Measurements from ENCODE around the gene FOXN1. TPM values are rescaled to one million over a fixed set of nuclear protein-coding genes. Genes with fewer than 3 reads are reported as not detected.
"Not testable (repeated sequence)": the region's sequence is repeated elsewhere in the genome, so short reads cannot be mapped to it uniquely, and the experiment has no call there.

The FOXN1 gene
- total RNA-seq, 2 experiments from 2014 or later: not detected

DNA sequence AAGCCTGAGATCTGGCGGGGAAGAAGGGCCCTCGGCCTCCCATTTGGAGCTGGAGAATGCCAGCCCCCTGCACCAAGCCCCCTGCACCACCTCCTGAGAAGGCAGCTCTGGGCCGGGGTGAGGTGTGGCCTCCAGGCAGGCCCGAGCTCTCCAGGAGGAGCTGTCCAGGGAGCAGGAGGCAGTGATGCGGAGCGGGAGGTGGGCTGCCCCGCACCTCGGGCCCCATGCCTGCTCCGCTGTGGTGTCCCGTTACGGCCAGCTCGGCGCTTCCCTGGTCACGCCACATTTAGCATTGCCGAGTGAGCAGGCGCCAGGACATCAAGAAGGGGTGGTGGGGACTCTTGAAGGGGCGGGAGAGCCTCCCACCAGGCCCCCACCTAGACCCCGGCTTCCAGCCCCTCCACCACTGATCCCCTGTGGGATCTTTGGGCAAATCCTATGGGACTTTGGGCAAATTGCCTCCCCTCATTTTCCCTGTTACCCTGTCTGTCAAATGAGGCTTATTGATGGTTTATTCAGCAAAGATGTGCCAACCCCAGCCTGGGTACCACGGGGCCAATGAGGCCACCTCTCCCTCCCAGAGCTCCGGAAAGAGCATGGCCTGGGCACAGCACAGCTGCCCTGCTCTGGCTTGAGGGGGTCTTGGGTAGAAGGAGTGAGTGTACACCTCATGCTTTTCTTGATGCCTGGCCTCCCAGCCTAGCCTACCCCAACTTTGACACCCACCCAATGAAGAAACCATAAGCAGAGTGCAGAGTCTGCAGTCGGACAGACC lies 15.3 kb downstream of the FOXN1 start:
- CTCF ChIA-PET: no interaction called here
- POLR2A ChIA-PET: no interaction called here

DNA sequence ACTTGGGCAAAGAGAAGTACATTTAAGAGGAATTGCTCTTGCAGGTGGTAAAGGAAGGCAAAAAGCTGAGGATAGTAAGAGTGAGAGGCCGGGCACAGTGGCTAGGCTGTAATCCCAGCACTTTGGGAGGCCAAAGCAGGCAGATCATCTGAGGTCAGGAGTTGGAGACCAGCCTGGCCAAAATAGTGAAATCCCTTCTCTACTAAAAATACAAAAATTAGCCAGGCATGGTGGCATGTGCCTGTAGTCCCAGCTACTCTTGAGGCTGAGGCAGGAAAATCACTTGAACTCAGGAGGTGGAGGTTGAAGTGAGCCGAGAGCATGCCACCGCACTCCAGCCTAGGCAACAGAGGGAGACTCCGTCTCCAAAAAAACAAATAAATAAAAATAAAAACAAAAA lies 16.1 kb downstream of the FOXN1 start:
- CTCF ChIA-PET, POLR2A ChIA-PET: not testable (repeated sequence)

DNA sequence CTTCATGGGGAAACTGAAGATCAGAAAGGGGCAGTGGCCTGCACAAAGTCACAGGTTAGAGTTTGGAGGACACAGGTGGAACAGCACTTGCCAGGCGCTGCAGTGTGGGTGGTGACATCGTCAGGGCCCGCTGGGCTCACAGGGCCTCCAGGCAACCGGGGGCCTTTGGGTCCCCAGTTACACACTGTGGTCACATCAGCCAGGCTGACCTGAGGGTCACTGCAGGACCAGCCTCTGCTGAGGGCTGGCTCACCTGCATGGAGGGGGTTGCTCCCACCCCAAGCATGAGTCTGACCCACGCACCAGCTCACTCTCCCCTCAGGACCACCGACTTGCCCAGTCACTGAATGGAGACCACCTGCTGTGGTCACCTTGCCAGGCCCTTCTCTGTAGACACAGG lies 17.0 kb downstream of the FOXN1 start:
- POLR2A ChIA-PET: no interaction called here

DNA sequence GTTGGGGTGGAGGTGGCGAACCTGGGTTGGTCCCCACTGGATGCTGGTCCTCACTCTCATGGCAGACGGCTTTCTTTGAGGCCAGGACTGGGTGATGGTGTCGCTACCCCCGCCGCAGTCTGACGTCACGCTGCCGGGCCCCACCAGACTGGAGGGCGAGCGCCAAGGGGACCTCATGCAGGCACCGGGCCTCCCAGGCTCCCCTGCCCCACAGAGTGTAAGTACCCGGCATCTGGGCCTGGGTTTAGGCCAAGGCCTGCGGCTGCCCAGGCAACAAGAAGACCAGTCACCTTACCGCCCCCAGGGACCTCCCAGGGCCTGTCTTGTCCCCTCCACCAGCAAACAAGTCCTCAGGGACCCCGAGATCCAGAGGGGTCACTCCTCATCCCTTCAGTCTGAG lies 17.7 kb downstream of the FOXN1 start:
- ChIA-PET CTCF (no interaction called here), POLR2A (no interaction called here)

More for the DNA sequence above, 17.0 kb downstream of the FOXN1 start:
- CTCF ChIA-PET: no interaction called here

DNA sequence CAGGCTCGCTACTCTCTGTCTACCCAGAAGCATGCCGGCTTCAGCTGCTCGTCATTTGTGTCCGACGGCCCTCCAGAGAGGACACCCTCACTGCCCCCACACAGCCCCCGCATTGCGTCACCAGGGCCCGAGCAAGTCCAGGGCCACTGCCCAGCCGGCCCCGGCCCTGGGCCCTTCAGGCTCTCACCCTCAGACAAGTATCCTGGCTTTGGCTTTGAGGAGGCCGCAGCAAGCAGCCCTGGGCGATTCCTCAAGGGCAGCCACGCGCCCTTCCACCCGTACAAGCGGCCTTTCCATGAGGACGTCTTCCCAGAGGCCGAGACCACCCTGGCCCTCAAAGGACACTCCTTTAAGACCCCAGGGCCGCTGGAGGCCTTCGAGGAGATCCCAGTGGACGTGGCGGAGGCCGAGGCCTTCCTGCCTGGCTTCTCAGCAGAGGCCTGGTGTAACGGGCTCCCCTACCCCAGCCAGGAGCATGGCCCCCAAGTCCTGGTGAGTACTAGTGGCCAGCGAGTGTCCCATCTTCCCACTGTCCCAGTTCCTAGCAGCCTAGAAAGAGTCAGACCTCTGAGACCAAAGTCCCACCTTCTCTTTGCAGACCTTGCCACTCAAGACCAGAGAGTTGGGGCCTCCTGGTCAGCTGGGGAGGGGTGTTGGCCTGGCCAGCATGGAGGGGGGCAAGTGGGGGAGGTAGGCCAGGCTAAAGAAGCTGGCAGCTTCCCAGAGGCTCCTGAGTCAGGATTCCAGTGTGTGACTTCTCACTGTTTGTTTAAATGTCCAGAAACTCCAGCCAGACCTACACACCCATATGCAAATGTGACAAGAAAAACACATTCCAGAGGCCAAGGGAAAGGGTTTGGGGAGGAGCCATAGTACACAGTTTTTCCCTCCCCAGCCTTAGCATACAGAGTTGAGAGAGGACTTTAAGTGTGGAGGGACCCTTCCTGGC lies 18.6 kb downstream of the FOXN1 start:
- CTCF ChIA-PET: no interaction called here
- POLR2A ChIA-PET: no interaction called here

DNA sequence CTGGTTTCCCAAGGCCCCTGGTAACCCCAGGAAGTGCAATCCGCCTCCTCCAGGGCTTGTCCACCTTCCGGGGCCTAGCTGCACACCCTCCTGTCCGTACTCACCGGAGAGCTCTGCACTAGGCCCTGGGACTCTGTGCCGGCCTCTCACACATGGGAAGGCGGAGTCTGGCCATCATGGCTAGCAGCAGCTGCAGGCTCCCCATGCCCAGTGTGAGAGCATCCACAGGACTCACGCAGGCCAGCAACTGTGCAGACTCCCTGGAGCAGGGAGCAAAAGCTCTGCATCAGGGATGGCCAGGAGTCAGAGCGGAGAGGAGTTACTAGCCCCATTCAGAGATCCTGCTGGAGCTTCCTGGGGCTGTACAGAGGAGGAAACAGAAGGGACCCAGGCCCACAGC lies 20.2 kb downstream of the FOXN1 start:
- POLR2A ChIA-PET: no interaction called here

DNA sequence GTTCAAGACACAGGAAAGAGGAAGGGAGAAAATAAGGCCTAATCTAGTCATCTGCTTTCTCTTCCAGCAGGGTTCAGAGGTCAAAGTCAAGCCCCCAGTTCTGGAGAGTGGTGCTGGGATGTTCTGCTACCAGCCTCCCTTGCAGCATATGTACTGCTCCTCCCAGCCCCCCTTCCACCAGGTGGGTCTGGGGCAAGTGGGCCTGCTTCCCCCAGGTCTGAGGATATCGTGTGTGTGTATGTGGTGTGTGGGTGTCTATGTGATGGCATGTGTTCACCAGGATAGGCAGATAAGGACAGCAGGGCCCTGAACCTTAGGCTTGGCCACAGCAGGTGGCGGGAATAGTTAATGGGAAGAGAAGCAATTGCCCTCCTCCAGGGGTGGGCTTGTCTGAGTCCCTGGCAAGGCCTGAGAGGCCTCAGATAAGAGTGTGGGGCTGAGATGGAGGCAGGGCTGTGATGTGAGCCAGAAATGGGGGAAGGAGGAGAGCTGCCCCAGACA lies 21.1 kb downstream of the FOXN1 start:
- POLR2A ChIA-PET: no interaction called here
- CTCF ChIA-PET: interaction anchor here (0.7 kb wide), 1 partner anchor 18 kb away, joined by 3 read pairs; no protein-coding TSS in a partner anchor

More for the DNA sequence above, 20.2 kb downstream of the FOXN1 start:
- CTCF ChIA-PET: no interaction called here

DNA sequence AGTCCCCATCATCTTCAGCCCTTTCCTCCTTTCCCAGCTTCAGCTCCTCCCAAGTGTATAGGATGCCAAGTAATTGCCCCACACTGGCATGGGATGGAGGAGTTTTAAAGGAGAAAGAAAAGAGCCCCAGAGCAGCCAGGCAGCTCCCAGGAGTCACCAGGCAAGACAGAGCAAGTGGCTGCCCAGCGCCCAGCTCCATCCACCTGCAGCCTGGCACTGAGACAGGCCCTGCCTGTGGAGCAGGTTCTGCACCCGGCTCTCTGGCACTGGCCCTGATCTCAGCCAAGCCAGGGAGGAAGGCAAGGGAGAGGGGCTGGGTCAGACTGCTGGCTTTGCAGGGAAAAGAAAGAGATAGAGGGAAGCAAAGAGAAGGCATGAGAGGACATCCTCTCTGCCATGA lies 21.7 kb downstream of the FOXN1 start:
- CTCF ChIA-PET: no interaction called here
- POLR2A ChIA-PET: no interaction called here

DNA sequence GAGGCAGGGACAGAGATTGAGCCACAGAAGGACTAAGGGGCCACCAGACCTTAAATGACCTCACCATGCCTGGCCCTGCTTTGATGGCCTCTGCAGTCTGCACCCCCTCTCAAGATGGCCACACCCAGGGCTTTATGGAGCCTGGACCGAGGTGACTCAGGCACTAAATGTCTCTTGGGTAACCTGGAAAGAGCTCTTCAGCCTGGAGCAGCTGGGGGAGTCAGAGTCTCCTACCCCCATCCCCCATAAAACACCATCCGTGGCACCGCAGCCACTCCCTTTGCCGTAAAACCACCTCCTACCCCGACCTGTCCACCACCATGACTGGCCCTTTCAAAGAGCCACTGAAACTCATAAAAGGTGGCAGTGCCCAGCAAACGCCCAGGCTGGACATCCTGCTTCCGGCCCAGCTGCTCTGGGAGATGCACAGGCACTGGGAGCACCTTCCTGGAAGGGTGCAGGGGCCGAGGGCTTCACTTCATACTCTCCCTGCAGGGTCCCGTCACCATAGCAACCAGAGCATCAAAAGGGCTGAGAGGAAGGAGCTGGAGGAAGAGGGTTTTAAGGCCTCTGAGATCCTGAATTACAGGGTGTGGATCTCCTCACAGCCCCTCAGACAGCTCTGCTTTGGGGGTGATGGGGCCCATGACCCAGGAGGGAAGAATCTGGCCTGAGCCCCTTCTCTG lies 22.3 kb downstream of the FOXN1 start:
- POLR2A ChIA-PET: no interaction called here

DNA sequence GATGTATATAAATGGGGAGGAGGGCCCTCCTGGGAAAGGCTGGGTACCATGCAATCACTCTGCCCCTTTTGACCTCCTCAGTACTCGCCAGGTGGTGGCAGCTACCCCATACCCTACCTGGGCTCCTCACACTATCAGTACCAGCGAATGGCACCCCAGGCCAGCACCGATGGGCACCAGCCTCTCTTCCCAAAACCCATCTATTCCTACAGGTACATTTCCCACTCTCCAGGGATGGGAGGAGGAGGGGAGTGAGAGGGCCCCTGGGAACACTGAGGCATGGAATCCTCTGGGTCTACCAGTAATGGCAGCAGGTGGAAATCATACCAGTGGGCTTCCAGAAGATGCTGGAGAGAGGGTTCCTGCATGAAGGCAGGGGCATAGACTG lies 22.9 kb downstream of the FOXN1 start:
- CTCF ChIA-PET: no interaction called here

More for the DNA sequence above, 22.3 kb downstream of the FOXN1 start:
- CTCF ChIA-PET: no interaction called here

DNA sequence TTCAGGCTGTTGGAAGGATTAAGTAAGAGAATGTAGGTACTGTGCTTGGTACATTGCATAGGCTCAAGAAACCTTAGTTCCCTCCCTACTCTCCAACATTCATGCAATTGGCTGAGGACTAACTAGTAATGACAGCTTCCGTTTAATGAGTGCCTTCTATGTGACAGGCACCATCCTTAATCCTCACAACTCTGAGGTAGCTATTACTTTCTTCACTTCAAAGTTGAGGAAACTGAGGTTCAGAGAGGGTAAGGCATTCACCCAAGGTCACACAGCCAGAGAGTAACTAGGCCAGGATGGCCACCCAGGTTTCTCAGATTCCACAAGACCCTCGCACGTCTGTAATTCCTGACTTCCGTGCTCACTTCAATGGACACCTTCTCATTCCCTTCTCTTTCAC lies 24.1 kb downstream of the FOXN1 start:
- ChIA-PET POLR2A (no interaction called here), CTCF (interaction anchor here (0.7 kb wide), 1 partner anchor 10 kb away, joined by 3 read pairs; no protein-coding TSS in a partner anchor)

More for the DNA sequence above, 22.9 kb downstream of the FOXN1 start:
- POLR2A ChIA-PET: no interaction called here

DNA sequence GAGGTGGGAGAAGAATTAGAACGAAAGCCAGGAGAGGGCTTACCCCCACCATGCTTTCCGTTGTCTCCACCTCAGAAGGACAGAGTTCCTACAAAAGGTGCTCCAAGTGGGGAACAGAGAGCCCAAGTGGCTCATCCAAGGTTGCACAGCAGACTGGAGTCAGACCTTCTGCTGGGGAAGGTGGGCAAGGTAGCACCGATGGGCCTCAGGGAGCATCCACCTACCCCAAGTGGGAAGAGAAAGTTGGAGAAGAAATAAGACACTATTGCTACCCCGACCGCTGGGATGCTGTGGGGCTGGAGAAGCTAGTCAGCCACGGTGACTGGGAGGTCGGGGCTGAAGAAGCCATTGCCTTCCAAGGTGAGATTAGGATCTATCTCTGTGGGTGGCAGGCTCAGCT lies 24.8 kb downstream of the FOXN1 start:
- ChIA-PET CTCF (interaction anchor here (1.1 kb wide), 1 partner anchor 19 kb away, joined by 3 read pairs; no protein-coding TSS in a partner anchor), POLR2A (no interaction called here)

DNA sequence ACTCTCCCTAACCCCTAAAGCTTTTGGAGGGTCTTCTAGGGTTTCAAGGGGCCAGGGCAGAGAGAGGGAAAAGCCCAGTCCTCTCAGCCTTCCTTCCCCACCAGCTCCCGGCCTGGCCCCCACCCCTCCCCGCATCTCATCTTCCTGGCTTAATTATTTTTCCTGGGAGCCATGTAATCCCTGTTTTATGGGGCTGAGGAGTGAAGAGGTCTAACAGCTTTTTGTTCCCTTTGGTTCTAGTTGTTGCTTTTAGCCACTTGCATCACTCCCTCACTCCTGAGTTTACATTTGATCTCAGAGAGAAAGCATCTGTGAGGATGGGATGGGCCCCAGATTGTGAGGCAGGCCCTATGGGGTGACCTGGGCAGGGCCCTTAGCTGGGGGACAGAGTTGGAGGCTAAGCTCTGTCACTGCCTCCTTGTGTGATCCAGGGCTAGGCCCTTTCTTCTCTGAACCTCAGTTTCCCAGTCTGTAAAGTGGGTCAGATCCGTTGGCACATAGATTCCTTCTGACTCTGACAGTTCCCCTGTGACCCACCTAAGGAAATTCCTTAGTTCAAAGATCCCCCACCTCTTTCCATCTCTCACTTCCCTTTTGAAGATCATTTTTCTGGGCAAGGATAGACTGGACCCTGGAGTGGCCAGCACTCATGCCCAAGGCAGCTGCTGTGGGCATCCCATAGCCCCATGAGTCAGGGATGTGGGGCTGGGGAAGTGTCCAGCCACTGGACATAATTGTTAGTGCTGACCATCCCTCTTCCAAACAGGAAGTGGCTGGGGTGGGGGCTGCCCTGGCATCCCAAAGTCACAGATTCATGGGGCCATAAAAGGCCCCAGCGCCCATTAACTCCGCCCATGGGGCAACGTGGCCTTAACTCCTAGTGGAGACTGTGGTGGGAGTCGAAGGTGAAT lies 26.2 kb downstream of the FOXN1 start:
- CTCF ChIA-PET: interaction anchor here (1.1 kb wide), 1 partner anchor 17 kb away, joined by 3 read pairs; no protein-coding TSS in a partner anchor
- POLR2A ChIA-PET: no interaction called here

DNA sequence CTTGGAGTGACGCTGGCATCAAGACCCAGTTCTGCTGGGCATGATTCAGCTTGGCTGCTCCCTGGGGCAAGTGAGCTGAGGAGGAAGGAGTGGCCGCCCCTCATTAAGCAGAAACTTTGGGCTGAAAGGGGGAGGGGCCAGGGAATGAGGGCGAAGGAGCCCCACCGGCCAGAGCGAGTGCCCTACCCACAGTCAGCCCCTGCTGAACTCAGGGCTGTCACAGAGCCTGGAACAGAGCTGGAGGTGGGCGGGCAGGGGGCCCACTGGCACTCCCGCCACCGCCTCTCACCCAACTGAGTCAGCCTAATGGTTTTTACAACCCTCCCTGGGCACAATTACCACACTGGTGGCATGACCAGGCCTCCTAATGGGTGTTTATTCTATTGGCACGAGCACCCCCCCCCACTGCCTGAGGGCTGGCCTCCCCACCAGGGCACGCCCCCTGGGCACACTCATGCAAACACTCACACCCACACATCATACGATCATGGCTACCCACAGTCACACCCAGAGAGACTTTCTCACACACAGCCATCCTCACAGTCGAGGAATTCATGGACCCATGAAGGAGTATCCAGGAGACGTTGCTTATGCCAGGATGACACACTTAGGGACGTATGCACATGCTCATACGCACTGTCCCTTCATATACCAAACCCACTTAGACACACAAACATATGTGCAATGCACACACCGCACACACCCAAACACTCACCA lies 27.1 kb downstream of the FOXN1 start:
- CTCF ChIA-PET: no interaction called here
- POLR2A ChIA-PET: interaction anchor here (0.5 kb wide), 1 partner anchor 125 kb away, joined by 10 read pairs; no protein-coding TSS in a partner anchor

DNA sequence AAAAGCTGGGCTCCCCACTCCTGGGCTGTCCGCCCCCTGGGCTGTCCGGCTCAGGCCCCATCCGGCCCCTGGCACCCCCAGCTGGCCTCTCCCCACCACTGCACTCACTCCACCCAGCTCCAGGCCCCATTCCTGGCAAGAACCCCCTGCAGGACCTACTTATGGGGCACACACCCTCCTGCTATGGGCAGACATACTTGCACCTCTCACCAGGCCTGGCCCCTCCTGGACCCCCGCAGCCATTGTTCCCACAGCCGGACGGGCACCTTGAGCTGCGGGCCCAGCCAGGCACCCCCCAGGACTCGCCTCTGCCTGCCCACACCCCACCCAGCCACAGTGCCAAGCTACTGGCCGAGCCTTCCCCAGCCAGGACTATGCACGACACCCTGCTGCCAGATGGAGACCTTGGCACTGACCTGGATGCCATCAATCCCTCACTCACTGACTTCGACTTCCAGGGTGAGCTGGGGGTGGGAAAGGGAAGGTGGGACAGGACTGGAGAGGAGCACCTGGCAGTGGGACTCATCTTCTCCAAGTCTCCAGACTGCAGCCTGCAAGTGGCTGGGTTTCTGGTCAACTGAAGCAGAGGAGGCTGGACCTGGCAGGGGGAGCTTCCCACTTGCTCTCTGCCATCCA lies 28.7 kb downstream of the FOXN1 start:
- CTCF ChIA-PET: no interaction called here
- POLR2A ChIA-PET: no interaction called here

DNA sequence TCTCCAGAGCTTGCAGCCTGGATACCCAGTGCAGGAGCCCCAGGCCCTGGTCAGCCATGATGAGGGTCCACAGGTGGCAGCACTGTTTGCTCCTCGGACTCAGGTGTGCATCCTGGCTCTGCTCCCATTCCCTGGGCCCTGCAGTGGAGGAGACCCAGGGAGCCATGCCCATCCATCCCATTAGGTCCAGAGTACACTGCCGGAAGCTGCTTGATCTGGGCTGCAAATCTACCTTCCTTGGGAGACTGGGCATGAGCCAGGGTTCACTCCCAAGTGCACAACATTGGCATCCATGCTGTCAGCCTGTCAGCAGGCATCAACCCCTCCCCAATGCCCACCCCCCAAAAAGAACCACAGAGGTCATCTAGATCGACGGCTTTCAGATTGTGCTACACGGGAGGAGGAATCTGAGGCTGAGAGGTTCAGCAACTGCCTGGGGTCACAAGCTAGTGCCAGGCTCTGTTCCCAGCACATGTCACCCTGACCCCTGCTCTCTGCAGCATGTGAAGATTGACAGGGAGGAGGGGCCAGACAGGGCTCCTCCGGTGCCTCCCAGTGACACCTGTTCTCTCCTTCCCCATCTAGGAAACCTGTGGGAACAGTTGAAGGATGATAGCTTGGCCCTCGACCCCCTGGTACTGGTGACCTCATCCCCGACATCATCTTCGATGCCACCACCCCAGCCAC lies 30.5 kb downstream of the FOXN1 start:
- ChIA-PET POLR2A (no interaction called here), CTCF (interaction anchor here (0.6 to 2.3 kb wide), 4 partner anchors 11 to 41 kb away, joined by 3 to 16 read pairs (median 4); no protein-coding TSS in a partner anchor)

DNA sequence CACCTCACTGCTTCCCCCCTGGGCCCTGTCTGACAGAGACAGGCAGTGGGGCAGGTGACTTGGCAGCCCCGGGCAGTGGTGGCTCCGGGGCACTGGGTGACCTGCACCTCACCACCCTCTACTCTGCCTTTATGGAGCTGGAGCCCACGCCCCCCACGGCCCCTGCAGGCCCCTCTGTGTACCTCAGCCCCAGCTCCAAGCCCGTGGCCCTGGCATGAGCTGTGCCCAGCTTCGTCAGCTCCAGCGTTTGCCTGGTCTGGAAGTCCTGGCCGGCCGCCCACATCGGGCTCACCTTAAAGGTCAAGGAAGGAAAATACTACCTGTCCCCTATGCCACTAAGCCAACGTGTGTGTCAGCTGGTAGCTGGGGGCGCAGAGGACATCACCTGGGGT lies 31.1 kb downstream of the FOXN1 start:
- POLR2A ChIA-PET: no interaction called here
- CTCF ChIA-PET: interaction anchor here (0.6 to 2.3 kb wide), 4 partner anchors 10 to 42 kb away, joined by 3 to 16 read pairs (median 4); no protein-coding TSS in a partner anchor
